GM18505 (cell line): ENCODE measurements around the gene APMAP.
"Not testable (repeated sequence)": the region's sequence is repeated elsewhere in the genome, so short reads cannot be mapped to it uniquely, and the experiment has no call there.

ENCODE experiments used
- ATAC-seq: cut with Tn5 transposase; IDR thresholded peaks from one replicate; pipeline ENCODE4 v1.9.1; 2021; ENCODE audit not compliant: unreplicated experiment
- POLR2A ChIP-seq: IDR thresholded peaks from 4 replicates; pipeline ENCODE4 v1.6.1; 2011; ENCODE audit warnings: borderline replicate concordance; ENCODE audit not compliant: insufficient read depth, insufficient read length; ENCODE audit errors: extremely low read depth

The APMAP gene

DNA sequence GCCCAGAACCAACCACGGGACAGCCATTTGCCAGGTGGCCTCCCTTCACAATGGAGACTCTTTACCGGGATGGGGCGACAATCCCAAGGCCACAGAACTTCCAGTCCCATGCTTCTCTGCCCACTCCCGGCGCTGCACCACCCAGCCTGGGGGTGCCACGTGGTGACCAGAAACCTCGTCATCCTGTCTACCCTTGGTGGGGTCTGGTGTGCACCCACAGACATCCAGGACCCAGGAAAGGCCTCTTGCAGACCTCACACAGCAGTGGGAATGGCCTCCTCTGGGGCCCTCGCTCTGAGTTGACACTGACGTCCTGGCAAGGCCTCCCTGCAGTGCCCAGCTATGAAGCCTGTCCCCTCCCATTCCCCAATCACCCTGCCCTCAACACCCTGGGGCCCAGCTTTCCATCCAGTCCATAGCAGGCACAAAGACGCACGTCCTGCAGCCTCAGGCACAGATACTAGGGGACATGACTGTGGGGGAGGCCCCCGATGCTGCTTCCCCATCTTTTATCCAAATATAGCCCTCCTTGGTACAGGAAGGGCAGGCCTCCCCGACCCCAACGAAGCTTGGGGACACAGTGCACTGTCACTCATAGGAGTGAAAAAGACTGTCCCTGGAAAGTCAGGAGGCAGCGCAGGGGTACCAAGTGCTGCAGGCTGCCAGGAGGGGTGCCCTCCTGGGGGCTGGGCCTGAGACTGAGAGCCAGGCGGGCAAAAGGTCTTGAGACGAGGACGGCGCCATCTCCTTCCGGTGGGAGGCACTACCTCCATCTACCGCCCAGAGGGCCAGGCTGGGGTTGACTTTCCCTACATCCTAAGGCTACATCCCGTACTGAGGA lies 36.3 kb downstream of the APMAP start:
- ATAC-seq: no peak
- TF ChIP-seq POLR2A: no peak

DNA sequence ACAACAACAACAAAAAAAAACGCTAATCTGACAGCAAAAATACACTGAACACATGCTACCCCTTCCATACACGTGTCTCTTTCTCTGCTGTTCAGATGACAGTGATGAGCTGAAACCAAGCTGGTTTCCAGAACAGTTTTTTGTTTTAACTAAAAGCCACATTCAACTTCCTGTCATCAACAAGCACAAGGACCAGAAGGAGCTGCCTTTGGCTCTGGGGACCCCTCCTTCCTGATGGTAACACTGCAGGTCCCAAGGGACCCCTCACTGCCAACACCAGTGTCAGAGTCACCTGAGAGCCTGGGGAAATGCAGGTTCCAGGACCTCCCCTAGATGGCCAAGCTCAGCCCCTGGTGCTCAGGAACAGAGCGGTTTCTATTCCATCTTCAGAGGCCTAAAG lies 37.5 kb downstream of the APMAP start:
- ATAC-seq: peak; percentile 66
- TF ChIP-seq POLR2A: no peak

DNA sequence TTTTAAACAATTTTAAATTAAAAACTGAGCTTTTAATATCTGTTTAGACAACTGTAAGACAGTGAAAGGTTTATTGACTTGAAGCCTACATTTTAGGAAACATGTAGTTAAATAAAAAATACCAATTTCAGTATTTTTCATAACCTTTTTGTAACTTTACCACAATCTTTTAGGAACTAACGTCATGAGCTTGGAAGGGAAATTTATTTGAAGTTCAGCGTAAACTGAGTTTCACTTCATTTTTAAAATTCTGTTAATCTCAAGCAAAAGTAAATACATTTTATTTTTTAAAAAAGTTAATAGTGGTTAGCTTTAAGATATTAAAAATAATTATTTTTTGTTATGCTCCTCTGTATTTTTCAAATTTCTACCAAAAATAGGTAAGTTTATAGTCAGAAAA lies 38.0 kb downstream of the APMAP start:
- no peak for TF ChIP-seq POLR2A
- ATAC-seq: no peak

DNA sequence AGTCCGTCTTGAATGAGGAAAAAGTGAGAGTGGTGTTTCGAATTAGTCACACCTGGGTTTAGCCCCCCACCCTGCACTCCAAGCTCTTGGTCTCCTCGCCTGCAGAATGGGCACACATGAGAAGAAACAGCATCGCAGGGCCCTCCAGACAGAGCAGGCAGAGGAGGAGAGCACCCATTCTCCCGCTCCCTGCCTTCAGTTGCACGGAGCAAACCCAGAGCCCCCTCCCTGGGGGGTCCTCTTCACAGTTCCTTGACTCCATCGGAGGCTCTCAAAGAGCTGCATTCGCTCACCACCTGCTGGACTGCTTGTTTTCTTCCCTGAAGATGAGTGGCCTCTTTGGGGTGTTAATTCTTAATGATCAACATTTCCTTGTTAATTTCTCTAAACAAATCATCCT lies 38.4 kb downstream of the APMAP start:
- no peak for ATAC-seq
- TF ChIP-seq POLR2A: no peak

DNA sequence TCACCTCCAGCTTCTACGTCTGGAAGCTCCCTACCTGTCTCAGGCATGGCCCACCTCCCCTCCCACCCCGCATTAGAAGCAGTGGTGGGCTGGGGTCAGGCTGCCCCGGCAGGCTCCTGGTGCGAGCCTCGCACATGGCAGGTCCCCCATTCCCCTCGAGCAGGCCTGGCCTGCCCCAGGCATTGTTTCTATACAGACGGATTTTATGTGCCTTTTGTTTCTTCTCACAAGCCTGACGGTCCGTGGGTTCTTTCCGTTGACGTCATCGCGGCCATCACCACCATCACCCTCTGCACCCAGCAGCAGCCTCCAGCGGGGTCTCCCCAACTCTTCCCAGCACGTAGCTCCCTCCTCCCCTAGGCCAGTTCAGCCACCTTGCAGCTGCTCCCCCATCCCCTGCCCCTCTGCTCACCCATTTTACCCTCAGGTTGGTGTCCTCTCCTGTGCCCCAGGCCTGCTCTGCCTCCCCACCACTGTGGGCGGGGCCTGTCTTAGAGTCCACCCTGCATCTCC lies 38.9 kb downstream of the APMAP start:
- no peak for TF ChIP-seq POLR2A
- ATAC-seq: no peak

DNA sequence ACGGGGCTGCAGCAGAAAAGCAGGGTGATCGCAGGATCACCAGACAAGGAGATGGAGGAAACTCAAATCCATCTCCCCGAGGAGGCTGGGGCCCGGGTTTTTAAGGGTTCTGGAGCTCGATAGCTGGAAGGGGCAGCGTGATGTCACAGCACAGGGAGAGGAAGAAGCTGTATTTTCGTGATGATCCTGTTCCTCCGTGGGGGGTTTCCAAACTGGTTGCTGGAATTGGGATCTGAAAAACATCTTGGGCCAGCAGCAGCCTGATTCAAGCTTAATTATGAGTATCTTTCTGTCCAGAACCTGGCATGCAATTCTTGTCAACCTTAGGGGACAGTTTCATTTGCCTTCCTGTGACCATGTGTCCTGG lies 39.4 kb downstream of the APMAP start:
- no peak for TF ChIP-seq POLR2A
- no peak for ATAC-seq

DNA sequence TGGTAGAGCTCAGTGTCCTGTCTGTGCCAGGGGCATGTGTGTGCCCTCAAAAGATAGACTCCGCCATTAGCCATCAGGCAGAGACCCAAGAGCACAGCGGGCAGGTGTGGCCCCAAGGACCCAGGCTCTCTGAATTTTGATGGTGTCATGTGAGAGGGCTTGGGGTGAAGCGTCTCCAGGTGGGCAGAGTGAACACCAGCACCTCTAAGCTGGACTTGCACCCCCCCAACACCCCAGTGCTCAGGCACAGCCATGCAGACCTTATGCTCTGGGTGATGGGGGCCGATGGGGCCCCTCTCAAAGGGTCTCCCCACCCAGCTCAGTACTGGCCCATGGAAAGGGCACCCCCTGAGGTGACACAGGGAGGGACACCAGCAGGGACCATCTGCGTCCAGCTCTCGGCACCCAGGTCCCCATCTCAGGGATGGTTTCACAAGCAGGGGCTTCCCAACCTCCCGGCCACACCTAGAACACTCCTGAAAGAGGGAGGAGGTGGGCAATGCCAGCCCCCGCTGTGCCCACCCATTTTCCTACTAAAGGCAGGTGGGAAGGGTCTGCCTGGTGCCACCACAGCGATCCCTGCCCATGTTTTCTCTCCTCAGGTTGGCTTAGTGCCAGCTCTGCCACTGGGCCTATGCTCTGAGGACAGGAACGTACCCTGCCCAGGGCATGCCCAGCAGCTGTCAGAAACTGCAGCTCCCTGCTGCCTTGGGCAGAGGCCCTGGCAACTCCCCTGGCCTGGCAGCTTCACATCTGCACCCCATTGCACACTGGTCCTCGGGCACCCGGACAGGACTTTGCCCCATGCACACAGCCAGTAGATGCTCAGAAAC lies 40.0 kb downstream of the APMAP start:
- no peak for ATAC-seq

DNA sequence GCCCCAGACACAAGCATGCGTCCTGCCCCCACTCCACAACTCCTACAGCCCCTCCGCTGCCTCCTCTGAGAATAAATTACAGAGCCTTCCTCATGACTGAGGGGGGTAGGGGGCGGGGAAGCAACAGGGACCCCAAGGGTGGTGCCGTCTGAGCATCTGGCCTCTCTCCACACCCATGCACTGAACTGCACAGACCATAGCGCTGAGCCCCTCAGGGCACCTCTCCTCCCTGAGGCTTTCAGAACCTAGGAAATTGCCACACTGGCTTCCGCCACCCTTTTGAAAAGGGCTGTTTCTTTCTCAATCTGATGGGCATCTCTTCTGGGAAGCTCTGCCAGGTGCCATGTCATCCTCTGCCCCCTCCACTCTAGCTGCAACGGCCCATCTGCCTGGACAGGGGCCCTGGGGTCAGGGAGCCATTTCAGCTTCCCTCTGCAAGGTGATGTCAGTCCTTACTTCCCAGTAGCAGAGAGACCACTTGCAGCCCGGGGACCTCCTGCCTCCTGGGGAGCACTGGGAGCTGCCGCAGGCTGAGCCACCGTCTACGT lies 40.9 kb downstream of the APMAP start:
- no peak for ATAC-seq
- TF ChIP-seq POLR2A: no peak

More for the DNA sequence above, 40.0 kb downstream of the APMAP start:
- TF ChIP-seq POLR2A: no peak

DNA sequence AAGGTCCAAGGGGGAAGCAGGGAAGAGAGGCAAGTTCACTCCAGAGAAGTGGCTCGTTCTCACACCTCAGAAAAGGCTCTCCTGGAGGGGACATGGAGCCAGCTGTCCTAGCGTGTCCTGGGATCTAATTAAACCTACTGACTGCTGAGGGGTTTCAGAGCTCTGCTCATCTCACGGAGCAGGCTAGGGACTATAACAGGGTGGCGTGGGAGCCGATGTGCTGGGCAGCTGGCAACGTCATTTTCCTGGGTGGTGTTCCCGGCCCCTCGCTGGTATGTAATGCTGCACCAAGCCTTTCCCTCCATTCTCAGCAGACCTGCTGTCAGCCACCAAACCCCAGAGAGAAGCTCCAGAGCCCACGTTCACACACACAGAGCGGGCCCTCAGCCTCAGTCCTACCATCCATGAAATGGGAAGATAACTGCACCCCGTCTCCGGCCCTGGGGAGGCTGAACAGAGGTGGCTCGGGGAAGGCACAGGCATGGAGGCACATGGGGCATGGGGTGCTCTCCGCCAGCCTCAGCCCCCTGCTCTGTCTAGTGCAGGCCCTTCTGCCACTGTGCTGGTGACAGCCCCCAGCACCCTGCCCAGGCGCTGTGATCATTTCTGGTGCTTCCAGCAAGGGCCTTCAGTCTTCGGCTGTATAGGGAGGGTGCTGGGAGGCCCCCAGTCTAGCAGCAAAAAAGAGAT lies 41.6 kb downstream of the APMAP start:
- no peak for ATAC-seq
- TF ChIP-seq POLR2A: no peak

DNA sequence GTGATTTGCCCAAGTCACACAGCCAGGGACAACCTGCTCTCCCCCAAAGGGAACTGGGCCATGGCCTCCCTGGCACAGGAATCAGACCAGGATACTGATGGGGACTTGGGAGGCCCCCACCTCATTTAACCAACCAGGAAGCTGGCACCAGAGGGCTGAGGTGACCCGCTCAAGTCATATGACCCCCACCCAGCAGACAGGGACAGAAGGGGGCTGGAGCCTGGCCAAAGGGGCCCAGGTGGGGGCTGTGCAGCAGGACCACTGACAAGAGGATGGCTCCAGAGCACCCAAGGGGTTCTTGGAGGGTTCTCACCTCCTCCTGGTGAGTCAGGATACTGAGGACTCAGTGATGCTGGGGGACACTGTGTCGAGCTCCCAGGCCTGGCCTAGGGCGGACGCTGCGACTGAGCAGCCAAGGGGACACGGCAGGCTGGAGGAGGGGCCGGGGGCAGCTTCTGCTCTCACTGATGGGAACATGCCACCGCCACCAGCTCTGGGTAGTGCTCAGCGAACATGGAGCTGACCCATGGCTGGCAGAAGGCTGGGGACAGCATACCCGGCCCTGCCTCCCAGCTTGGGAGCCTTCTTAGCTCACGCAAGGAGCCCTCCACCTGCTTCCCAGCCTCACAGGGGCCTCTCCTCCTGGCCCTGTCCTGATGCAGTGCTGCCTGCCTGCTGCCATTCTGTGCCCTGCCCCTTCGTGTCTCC lies 42.3 kb downstream of the APMAP start:
- no peak for ATAC-seq
- TF ChIP-seq POLR2A: no peak

DNA sequence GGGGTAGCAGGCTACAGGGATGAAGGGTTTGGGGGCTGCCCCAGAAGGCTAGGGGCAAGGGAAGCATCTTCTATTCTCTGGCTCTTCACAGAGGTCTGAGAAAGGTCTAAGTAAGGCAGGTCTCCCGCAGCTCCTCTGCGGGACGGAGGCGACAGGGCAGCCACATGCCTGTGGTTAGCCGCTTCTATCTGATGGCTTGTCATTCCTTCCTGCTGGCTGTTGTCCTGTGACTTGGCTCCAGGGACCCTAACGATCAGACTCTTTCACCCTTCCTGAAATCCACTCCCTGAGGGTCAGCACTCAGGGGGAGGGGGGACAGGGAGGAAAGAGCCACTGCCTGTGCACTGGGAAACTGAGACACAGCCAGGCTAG lies 42.8 kb downstream of the APMAP start:
- no peak for TF ChIP-seq POLR2A
- no peak for ATAC-seq

DNA sequence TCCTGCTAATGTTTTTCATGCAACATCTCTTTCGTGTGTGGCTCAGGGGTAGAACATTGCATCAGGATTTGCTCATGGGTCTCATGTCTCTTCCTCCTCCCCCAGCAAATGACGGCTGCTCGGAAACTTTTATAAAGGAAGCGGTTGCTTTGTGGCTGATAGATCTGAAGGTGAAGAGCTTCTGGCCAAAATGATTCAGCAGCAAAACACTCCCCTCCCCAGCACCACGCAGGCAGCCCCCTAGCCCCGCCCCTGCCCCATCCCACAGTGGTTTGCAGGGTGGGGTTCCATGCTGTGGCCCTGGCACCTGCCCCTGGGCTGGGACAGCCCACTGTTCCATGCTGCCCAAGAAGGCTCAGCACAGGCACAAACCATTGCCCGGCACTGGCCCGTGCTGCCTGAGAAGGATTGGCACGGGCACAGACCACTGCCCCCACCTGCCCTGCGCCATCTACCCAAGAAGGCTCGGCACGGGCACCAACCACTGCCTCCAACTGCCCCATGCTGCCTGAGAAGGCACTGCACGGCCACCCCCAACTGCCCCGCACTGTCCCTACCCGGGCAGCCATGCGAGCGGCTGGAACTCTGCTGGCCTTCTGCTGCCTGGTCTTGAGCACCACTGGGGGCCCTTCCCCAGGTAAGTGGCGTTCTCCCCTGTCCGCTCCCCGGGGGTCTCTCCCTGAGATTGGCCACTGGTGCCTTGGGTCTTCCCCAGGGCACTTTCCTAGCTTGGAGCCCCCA lies 43.4 kb downstream of the APMAP start, which contains the start of gene CST7:
Gene CST7, plus strand, starts transcription at position 331 of the 741 bp plus-strand sequence. Its CDS starts 237 bp downstream, at position 568.
- no peak for ATAC-seq
- TF ChIP-seq POLR2A: no peak

DNA sequence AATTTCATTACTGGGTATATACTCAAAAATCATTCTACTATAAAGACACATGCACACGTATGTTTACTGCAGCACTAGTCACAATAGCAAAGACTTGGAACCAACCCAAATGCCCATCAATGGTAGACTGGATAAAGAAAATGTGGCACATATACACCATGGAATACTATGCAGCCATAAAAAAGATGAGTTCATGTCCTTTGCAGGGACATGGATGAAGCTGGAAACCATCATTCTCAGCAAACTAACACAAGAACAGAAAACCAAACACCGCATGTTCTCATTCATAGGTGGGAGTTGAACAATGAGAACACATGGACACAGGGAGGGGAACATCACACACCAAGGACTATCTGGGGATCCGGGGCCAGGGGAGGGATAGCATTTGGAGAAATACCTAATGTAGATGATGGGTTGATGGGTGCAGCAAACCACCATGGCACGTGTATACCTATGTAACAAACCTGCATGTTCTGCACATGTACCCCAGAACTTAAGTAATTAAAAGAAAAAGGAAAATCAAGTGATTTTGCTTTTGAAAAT lies 44.1 kb downstream of the APMAP start:
- not testable (repeated sequence) for ATAC-seq

DNA sequence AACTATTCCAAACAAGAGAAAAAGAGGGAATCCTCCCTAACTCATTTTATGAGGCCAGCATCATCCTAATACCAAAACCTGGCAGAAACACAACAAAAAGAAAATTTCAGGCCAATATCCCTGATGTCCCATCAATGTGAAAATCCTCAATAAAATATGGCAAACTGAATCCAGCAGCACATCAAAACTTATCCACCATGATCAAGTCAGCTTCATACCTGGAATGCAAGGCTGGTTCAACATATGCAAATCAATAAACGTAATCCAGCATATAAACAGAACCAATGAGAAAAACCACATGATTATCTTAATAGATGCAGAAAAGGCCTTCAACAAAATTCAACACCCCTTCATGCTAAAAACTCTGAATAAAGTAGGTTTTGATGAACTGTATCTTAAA lies 46.2 kb downstream of the APMAP start:
- ATAC-seq: not testable (repeated sequence)
